ENCODE results near the gene MEGF6. TPM values are rescaled to one million over a fixed set of nuclear protein-coding genes. Genes with fewer than 3 reads are reported as not detected.
"Not testable (repeated sequence)": the region's sequence is repeated elsewhere in the genome, so short reads cannot be mapped to it uniquely, and the experiment has no call there.

The MEGF6 gene
- total RNA-seq, 2 experiments from 2014 or later, result 2.0 to 2.5 TPM

DNA sequence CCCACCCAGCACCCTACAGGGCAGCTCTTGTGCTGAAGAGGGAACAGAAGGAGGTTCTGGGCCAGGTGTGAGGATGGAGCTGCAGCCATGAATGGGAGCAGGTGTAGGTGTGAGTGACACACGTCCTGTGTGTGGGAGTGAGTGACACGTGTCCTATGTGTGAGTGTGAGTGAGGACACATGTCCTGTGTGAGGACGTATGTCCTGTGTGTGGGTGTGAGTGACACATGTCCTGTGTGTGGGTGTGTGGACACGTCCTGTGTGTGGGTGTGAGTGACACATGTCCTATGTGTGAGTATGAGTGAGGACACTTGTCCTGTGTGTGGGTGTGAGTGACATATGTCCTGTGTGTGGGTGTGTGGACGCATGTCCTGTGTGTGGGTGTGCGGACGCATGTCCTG is 26.4 kb downstream of the MEGF6 start:
- intact Hi-C loops (cut with micrococcal nuclease), result no loop called here

DNA sequence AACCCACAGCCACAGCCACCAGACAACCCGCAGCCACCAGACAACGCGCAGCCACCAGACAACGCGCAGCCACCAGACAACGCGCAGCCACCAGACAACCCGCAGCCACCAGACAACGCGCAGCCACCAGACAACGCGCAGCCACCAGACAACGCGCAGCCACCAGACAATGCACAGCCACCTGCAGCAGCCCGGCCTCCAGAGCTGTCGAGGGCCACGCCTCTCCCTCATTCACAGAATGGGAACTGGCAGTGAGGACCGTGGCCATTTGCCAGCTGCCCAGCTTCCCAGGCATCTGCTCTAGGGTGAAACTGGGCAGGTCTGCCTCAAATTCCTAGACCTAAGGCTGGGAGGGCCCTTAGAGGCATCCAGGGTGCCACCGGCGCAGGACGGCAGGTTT is 27.6 kb downstream of the MEGF6 start:
- H3K27ac Mint-ChIP-seq; H3K4me1 Mint-ChIP-seq (ENCODE audit: low read depth); H3K9me3 Mint-ChIP-seq; POLR2A ChIA-PET; H3K27me3 Mint-ChIP-seq; ATAC-seq; intact Hi-C loops (cut with micrococcal nuclease); H3K36me3 Mint-ChIP-seq (ENCODE audit: low read depth); H3K4me3 Mint-ChIP-seq; CTCF ChIA-PET; DNase-seq: not testable (repeated sequence)

More for the DNA sequence above, 26.4 kb downstream of the MEGF6 start:
- Mint-ChIP-seq H3K27me3 (no peaks in the 10 kb centered on the region), H3K27ac (no peak overlapping the region), H3K4me3 (no peak overlapping the region), H3K9me3 (no peaks in the 10 kb centered on the region), H3K4me1 (ENCODE audit: low read depth) (no peaks in the 10 kb centered on the region), H3K36me3 (ENCODE audit: low read depth) (no peaks in the 10 kb centered on the region)
- DNase-seq, result peak; percentile 71
- peak; percentile 73 for ATAC-seq
- TF ChIP-seq CTCF (IDR thresholded peaks at IDR 0.05), result no peak
- ChIA-PET POLR2A (no interaction called here), CTCF (no interaction called here)

GRCh38 chr1:3581296-3582036 is 29.8 kb downstream of the MEGF6 start:
- ChIA-PET CTCF (no interaction called here), POLR2A (no interaction called here)
- DNase-seq (no peak), ATAC-seq (no peak)
- no peaks in the 10 kb centered on the region for H3K9me3 Mint-ChIP-seq
- no peak for TF ChIP-seq CTCF (IDR thresholded peaks at IDR 0.05)
- H3K27ac Mint-ChIP-seq, result no peak overlapping the region
- H3K4me3 Mint-ChIP-seq, result no peak overlapping the region
- no peaks in the 10 kb centered on the region for H3K27me3 Mint-ChIP-seq
- H3K36me3 Mint-ChIP-seq (ENCODE audit: low read depth), result no peaks in the 10 kb centered on the region
- intact Hi-C loops (cut with micrococcal nuclease), result no loop called here
- no peaks in the 10 kb centered on the region for H3K4me1 Mint-ChIP-seq (ENCODE audit: low read depth)

DNA sequence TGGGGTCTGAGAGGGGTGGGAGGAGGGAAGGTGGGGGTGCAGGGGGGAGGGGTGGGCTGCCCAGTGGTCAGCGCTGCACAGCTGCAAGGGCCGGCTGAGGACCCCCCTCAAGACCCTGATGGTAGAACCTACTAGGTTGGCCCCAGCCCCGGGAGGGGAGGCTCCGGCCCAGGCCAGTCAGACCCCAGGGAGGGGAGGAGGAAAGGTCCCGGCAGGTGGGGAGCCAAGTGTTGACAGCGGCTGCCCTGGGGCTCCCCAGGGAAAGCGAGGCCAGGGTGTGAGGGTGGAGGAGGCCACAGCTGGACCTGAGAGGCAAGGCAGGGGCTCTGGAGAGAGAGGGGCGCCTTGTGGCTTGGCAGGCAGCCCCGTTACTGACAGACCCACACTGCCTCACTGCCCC is 31.1 kb downstream of the MEGF6 start:
- Mint-ChIP-seq H3K9me3 (no peaks in the 10 kb centered on the region), H3K4me3 (no peak overlapping the region), H3K36me3 (ENCODE audit: low read depth) (no peaks in the 10 kb centered on the region), H3K27me3 (no peaks in the 10 kb centered on the region), H3K27ac (no peak overlapping the region), H3K4me1 (ENCODE audit: low read depth) (no peaks in the 10 kb centered on the region)
- ATAC-seq, result no peak
- intact Hi-C loops (cut with micrococcal nuclease), result no loop called here
- no peak for TF ChIP-seq CTCF (IDR thresholded peaks at IDR 0.05)
- CTCF ChIA-PET, result no interaction called here
- DNase-seq, result no peak
- POLR2A ChIA-PET, result interaction anchor here (0.7 kb wide), 1 partner anchor 69 kb away, joined by 3 read pairs; no protein-coding TSS in a partner anchor

- ATAC-seq, result no peak
- intact Hi-C loops (cut with micrococcal nuclease), result no loop called here
- no peaks in the 10 kb centered on the region for H3K9me3 Mint-ChIP-seq
- H3K27me3 Mint-ChIP-seq, result no peaks in the 10 kb centered on the region
- H3K4me3 Mint-ChIP-seq, result no peak overlapping the region
- TF ChIP-seq CTCF (IDR thresholded peaks at IDR 0.05), result no peak
- H3K4me1 Mint-ChIP-seq (ENCODE audit: low read depth), result no peaks in the 10 kb centered on the region
- DNase-seq, result no peak
- H3K27ac Mint-ChIP-seq, result no peak overlapping the region
- H3K36me3 Mint-ChIP-seq (ENCODE audit: low read depth), result no peaks in the 10 kb centered on the region
- POLR2A ChIA-PET, result no interaction called here
- CTCF ChIA-PET, result no interaction called here
Measured at GRCh38 chr1:3579626-3580025, 31.7 kb downstream of the MEGF6 start.

Measured in activated CD8-positive, alpha-beta T cell treated with anti-CD3 and anti-CD28 coated beads for 36 hours (primary cell).